Measurements from ENCODE around the gene LSMEM2. TPM values are rescaled to one million over a fixed set of nuclear protein-coding genes. Genes with fewer than 3 reads are reported as not detected.

Gene LSMEM2
- total RNA-seq, 2 donors from 2014 or later = not detected

DNA sequence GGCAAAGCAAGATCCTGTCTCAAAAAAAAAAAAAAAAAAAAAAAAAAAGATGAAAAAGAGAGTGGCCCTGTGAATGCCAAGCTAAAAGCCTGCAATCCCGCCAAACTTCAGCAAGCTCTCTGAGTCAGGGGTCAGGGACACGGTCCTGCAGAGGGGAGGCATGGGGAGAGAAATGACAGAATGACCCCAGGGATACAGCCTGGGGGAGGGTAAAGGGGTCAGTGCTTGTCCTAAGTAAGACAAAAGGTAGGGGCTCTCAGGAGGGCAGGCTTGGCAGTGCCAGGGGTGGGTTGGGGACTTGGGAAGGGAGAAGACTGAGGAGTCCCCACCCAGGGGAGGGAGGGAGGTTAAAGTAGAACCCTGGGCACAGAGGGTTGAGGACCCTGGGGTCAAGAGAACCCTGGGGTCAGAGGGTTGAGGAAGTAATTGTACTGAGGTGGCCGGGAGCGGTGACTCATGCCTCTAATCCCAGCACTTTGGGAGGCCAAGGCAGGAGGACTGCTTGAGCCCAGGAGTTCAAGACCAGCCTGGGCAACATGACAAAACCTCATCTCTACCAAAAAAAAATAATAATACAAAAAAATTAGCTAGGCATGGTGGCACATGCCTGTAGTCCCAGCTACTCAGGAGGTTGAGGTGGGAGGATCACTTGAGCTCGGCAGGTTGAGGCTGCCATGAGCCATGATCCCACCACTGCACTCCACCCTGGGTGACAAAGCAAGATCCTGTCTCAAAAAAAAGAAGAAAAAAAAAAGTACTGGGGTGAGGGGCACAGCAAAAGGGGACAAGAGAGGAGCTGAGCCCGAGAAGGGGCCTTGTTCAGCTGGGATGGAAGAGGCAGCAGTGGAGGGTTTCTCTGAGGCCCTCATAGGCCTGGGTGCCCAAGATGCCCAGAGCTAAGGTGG is 15.2 kb upstream of the LSMEM2 start:
- no peaks in the 10 kb centered on the region for H3K9me3 ChIP-seq (ENCODE audit: control insufficient read depth, low read length, poor library complexity, severe bottlenecking)
- no peaks in the 10 kb centered on the region for H3K27me3 Mint-ChIP-seq
- no peaks in the 10 kb centered on the region for H3K36me3 Mint-ChIP-seq (ENCODE audit: low read depth)
- DNase-seq (no peak), ATAC-seq (no peak)
- H3K27ac Mint-ChIP-seq = peak overlapping the region; percentile 68
- peaks cover 7% of the 10 kb centered on the region for H3K4me1 Mint-ChIP-seq
- no peak overlapping the region for H3K4me3 Mint-ChIP-seq

DNA sequence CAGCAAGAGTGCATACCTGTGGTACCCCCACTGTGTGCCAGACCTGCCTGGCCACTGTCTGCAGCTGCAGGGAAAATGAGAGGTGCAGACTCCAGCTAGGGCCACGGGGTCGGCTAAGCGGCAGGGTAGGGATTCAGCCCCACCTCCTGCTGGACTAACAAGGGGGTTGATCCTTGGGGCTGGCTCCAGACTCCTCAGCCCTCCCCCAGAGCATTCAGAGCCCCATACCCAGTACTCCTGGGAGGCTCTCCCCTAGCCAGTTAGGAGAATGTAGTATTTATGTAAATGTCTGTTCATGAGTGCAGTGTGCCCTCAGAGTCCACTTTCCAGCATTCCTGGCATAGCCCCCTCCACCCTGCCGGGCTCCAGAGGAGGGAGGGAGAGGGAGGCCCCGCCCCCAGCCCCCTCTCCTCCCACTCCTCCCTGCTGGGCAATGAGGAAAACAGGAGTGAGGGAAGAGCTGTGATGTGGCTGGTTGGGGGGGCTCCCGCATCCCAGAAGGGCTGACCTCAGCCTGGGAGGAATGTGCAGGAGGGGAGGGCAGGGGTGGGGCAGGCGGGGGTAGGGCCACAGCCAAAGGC is 14.4 kb upstream of the LSMEM2 start:
- peak overlapping the region; percentile 68 for H3K27ac Mint-ChIP-seq
- no peak for DNase-seq
- no peak for ATAC-seq
- no peaks in the 10 kb centered on the region for H3K36me3 Mint-ChIP-seq (ENCODE audit: low read depth)
- no peak overlapping the region for H3K4me3 Mint-ChIP-seq
- H3K9me3 ChIP-seq (ENCODE audit: control insufficient read depth, low read length, poor library complexity, severe bottlenecking) = no peaks in the 10 kb centered on the region
- peaks cover 3% of the 10 kb centered on the region for H3K4me1 Mint-ChIP-seq
- no peaks in the 10 kb centered on the region for H3K27me3 Mint-ChIP-seq

GRCh38 chr3:50264964-50265485 is 13.9 kb upstream of the LSMEM2 start:
- Mint-ChIP-seq H3K4me1 (no peaks in the 10 kb centered on the region), H3K36me3 (ENCODE audit: low read depth) (no peaks in the 10 kb centered on the region), H3K4me3 (no peak overlapping the region), H3K27ac (no peak overlapping the region), H3K27me3 (no peaks in the 10 kb centered on the region)
- no peak for ATAC-seq
- no peak for DNase-seq
- H3K9me3 ChIP-seq (ENCODE audit: control insufficient read depth, low read length, poor library complexity, severe bottlenecking) = no peaks in the 10 kb centered on the region

- Mint-ChIP-seq H3K27me3 (no peaks in the 10 kb centered on the region), H3K4me3 (no peak overlapping the region), H3K27ac (no peak overlapping the region)
Measured at GRCh38 chr3:50265571-50265970, 13.3 kb upstream of the LSMEM2 start.

GRCh38 chr3:50266017-50266416 is 12.9 kb upstream of the LSMEM2 start:
- DNase-seq = no peak
- Mint-ChIP-seq H3K4me3 (no peak overlapping the region), H3K27ac (no peak overlapping the region), H3K27me3 (no peaks in the 10 kb centered on the region), H3K36me3 (ENCODE audit: low read depth) (no peaks in the 10 kb centered on the region), H3K4me1 (no peaks in the 10 kb centered on the region)
- H3K9me3 ChIP-seq (ENCODE audit: control insufficient read depth, low read length, poor library complexity, severe bottlenecking) = no peaks in the 10 kb centered on the region
- ATAC-seq = no peak

More at GRCh38 chr3:50265571-50265970, 13.3 kb upstream of the LSMEM2 start:
- no peaks in the 10 kb centered on the region for H3K9me3 ChIP-seq (ENCODE audit: control insufficient read depth, low read length, poor library complexity, severe bottlenecking)
- Mint-ChIP-seq H3K4me1 (no peaks in the 10 kb centered on the region), H3K36me3 (ENCODE audit: low read depth) (no peaks in the 10 kb centered on the region)
- ATAC-seq (no peak), DNase-seq (no peak)

DNA sequence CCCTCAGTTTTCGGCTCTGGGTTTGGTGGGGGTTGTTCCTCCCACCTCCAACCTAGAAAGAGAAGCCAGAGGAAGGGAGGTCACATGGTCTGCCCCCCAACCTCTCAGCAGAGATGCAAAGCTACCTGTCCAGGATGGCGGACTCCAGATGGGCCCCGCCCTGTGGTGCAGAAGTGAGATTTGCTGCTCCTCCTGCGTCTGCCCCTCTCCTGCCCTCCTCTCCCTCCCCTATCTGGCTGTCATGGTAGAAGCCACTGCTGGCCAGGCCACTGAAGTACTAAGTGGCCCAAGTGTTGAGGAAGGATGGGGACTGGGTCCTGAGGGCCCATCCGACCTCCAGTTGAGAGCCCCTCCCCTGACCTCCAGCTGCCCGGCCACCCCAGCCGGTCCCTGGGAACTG is 12.1 kb upstream of the LSMEM2 start:
- no peak for ATAC-seq
- H3K4me1 Mint-ChIP-seq = peaks cover 2% of the 10 kb centered on the region
- H3K4me3 Mint-ChIP-seq = no peak overlapping the region
- no peak for DNase-seq
- H3K27ac Mint-ChIP-seq = no peak overlapping the region
- H3K9me3 ChIP-seq (ENCODE audit: control insufficient read depth, low read length, poor library complexity, severe bottlenecking) = no peaks in the 10 kb centered on the region
- H3K27me3 Mint-ChIP-seq = no peaks in the 10 kb centered on the region
- H3K36me3 Mint-ChIP-seq (ENCODE audit: low read depth) = no peaks in the 10 kb centered on the region

- ATAC-seq (no peak), DNase-seq (no peak)
- no peak overlapping the region for H3K27ac Mint-ChIP-seq
- peaks cover 4% of the 10 kb centered on the region for H3K4me1 Mint-ChIP-seq
- no peaks in the 10 kb centered on the region for H3K36me3 Mint-ChIP-seq (ENCODE audit: low read depth)
- H3K9me3 ChIP-seq (ENCODE audit: control insufficient read depth, low read length, poor library complexity, severe bottlenecking) = no peaks in the 10 kb centered on the region
- H3K27me3 Mint-ChIP-seq = no peaks in the 10 kb centered on the region
- H3K4me3 Mint-ChIP-seq = no peak overlapping the region
Measured at GRCh38 chr3:50267280-50267913, 11.5 kb upstream of the LSMEM2 start.

GRCh38 chr3:50268276-50268675 is 10.6 kb upstream of the LSMEM2 start:
- H3K9me3 ChIP-seq (ENCODE audit: control insufficient read depth, low read length, poor library complexity, severe bottlenecking) = no peaks in the 10 kb centered on the region
- Mint-ChIP-seq H3K27me3 (peaks cover 5% of the 10 kb centered on the region), H3K4me3 (no peak overlapping the region), H3K27ac (no peak overlapping the region), H3K4me1 (peaks cover 7% of the 10 kb centered on the region), H3K36me3 (ENCODE audit: low read depth) (peaks cover 3% of the 10 kb centered on the region)
- ATAC-seq (no peak), DNase-seq (no peak)

- DNase-seq = no peak
- H3K36me3 Mint-ChIP-seq (ENCODE audit: low read depth) = peaks cover 3% of the 10 kb centered on the region
- H3K9me3 ChIP-seq (ENCODE audit: control insufficient read depth, low read length, poor library complexity, severe bottlenecking) = no peaks in the 10 kb centered on the region
- peak within 1 kb of the TSS; percentile 62 for H3K4me3 Mint-ChIP-seq
- peaks cover 6% of the 10 kb centered on the region for H3K27me3 Mint-ChIP-seq
- peaks cover 7% of the 10 kb centered on the region for H3K4me1 Mint-ChIP-seq
- H3K27ac Mint-ChIP-seq = no peak within 1 kb of the TSS
- ATAC-seq = no peak
Measured at GRCh38 chr3:50268703-50269451, 10.0 kb upstream of the LSMEM2 start, which contains the start of gene SEMA3B. Gene SEMA3B (plus strand): TSS chr3:50269147. CDS start chr3:50269241, 94 bp downstream.

- Mint-ChIP-seq H3K4me3 (no peak overlapping the region), H3K27me3 (peaks cover 12% of the 10 kb centered on the region), H3K4me1 (peaks cover 11% of the 10 kb centered on the region), H3K27ac (no peak overlapping the region), H3K36me3 (ENCODE audit: low read depth) (peaks cover 6% of the 10 kb centered on the region)
- DNase-seq = no peak
- H3K9me3 ChIP-seq (ENCODE audit: control insufficient read depth, low read length, poor library complexity, severe bottlenecking) = no peaks in the 10 kb centered on the region
- ATAC-seq = no peak
Measured at GRCh38 chr3:50269460-50269859, 9.4 kb upstream of the LSMEM2 start.

GRCh38 chr3:50269977-50270413 is 8.9 kb upstream of the LSMEM2 start:
- DNase-seq (no peak), ATAC-seq (no peak)
- Mint-ChIP-seq H3K27me3 (peaks cover 16% of the 10 kb centered on the region), H3K36me3 (ENCODE audit: low read depth) (peaks cover 8% of the 10 kb centered on the region), H3K4me3 (no peak overlapping the region), H3K4me1 (peaks cover 13% of the 10 kb centered on the region), H3K27ac (no peak overlapping the region)
- no peaks in the 10 kb centered on the region for H3K9me3 ChIP-seq (ENCODE audit: control insufficient read depth, low read length, poor library complexity, severe bottlenecking)

DNA sequence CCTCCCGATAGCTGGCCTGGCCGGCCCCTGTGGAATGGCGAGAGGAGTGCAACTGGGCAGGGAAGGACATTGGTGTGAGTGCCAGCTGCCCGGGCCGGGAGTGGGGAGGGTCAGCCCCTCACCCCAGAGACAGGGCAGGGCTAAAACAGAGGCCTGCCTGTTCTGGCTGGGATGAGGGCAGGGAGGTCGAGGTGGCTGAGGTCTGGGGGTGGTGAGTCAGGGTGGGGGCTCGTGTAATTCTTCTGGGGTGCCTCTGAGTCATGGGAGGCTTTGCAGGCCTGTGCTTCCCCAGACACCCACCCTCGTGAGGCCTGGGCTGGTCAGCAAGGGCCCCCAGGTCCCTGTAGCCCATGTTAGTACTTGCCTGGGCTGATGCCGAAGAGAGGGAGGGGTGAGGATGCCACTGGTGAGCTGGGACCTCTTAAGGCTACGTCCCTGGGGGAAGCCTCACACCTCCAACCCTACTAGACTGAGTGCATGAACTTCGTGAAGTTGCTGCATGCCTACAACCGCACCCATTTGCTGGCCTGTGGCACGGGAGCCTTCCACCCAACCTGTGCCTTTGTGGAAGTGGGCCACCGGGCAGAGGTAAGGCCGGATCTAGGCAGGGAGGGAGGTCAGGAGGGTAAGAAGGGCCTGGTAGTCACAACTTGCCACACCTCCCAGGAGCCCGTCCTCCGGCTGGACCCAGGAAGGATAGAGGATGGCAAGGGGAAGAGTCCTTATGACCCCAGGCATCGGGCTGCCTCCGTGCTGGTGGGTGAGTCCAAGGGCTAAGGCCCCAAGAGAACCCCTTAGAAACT is 8.3 kb upstream of the LSMEM2 start:
- H3K9me3 ChIP-seq (ENCODE audit: control insufficient read depth, low read length, poor library complexity, severe bottlenecking) = no peaks in the 10 kb centered on the region
- no peak overlapping the region for H3K27ac Mint-ChIP-seq
- H3K4me3 Mint-ChIP-seq = no peak overlapping the region
- H3K36me3 Mint-ChIP-seq (ENCODE audit: low read depth) = peaks cover 8% of the 10 kb centered on the region
- ATAC-seq = no peak
- peaks cover 15% of the 10 kb centered on the region for H3K4me1 Mint-ChIP-seq
- H3K27me3 Mint-ChIP-seq = peaks cover 21% of the 10 kb centered on the region
- no peak for DNase-seq
